Activated T-cell treated with anti-CD3 and anti-CD28 coated beads, Interleukin-2, amount 50 U/mL, for 72 hours (primary cell): Measurements from ENCODE around the gene UBQLN4. TPM values are rescaled to one million over a fixed set of nuclear protein-coding genes. Genes with fewer than 3 reads are reported as not detected.

Experiments
- total RNA-seq, 2 donors: library from RNA; stranded (reverse); gene quantifications; one replicate each; pipeline ENCODE4 v1.2.3, GENCODE V29; 2022

Gene UBQLN4
- total RNA-seq, 2 donors from 2014 or later: 31.4 to 42.6 TPM

Other genes with a start within 250 kb of the UBQLN4 start
- 10 to 100 TPM; 62.8 to 67.3 TPM for gene GON4L, start 196.6 kb downstream of the UBQLN4 start, total RNA-seq
- 10 to 100 TPM; 30.6 to 35.3 TPM for gene SYT11, start 194.2 kb downstream of the UBQLN4 start, total RNA-seq
- gene RIT1, start 142.4 kb downstream of the UBQLN4 start, total RNA-seq: 10 to 100 TPM; 31.7 to 33.8 TPM
- 10 to 100 TPM; 93.3 to 98.7 TPM for gene KHDC4, start 119.4 kb downstream of the UBQLN4 start, total RNA-seq
- gene RXFP4, start 112.2 kb downstream of the UBQLN4 start, total RNA-seq: not detected
- 100 to 1,000 TPM; 152 to 163 TPM for gene ARHGEF2, start 75.3 kb downstream of the UBQLN4 start, total RNA-seq
- 100 to 1,000 TPM; 193 to 234 TPM for gene SSR2, start 32.8 kb downstream of the UBQLN4 start, total RNA-seq
- gene LAMTOR2, start 984 bp upstream of the UBQLN4 start, total RNA-seq: 10 to 100 TPM; 58.7 to 61.8 TPM
- gene RAB25, start 7.4 kb upstream of the UBQLN4 start, total RNA-seq: under 1 TPM; 0.53 to 0.95 TPM
- gene MEX3A, start 28.7 kb upstream of the UBQLN4 start, total RNA-seq: under 1 TPM; 0.31 to 0.97 TPM
- 100 to 1,000 TPM; 125 to 159 TPM for gene LMNA, start 60.9 kb upstream of the UBQLN4 start, total RNA-seq
- 10 to 100 TPM; 63.7 to 80.3 TPM for gene SEMA4A, start 99.8 kb upstream of the UBQLN4 start, total RNA-seq
- 10 to 100 TPM; 52.3 to 71.0 TPM for gene SLC25A44, start 140.3 kb upstream of the UBQLN4 start, total RNA-seq
- 100 to 1,000 TPM; 122 to 127 TPM for gene PMF1, start 159.2 kb upstream of the UBQLN4 start, total RNA-seq
- gene BGLAP, start 188.4 kb upstream of the UBQLN4 start, total RNA-seq: 1 to 10 TPM; 6.8 to 7.4 TPM
- 10 to 100 TPM in 1 of 2 donors, 1 to 10 TPM in 1; 9.6 to 10.4 TPM for gene PAQR6, start 194.3 kb upstream of the UBQLN4 start, total RNA-seq
- gene SMG5, start 229.0 kb upstream of the UBQLN4 start, total RNA-seq: 10 to 100 TPM; 77.0 to 79.7 TPM
- 10 to 100 TPM; 18.7 to 23.9 TPM for gene TMEM79, start 230.5 kb upstream of the UBQLN4 start, total RNA-seq
- gene GLMP, start 241.9 kb upstream of the UBQLN4 start, total RNA-seq: 10 to 100 TPM; 14.9 to 19.0 TPM
- gene VHLL, start 245.5 kb upstream of the UBQLN4 start, total RNA-seq: under 1 TPM; 0.65 to 0.91 TPM